D721Med (cell line): ENCODE results near the gene POLR1A.

Experiments
- DNase-seq: peaks from one replicate; pipeline ENCODE4 v3.0.0; 2011; ENCODE audit warnings: low spot score; ENCODE audit not compliant: insufficient read length
- FAIRE-seq: peaks from 2 replicates; lab custom pipeline; 2011; peaks lifted over from hg19 to GRCh38; lab: Jason Lieb, UNC
- CTCF ChIP-seq: IDR thresholded peaks from 2 replicates; pipeline ENCODE4 v1.5.1; 2012; ENCODE audit warnings: mild to moderate bottlenecking, control low read depth; ENCODE audit not compliant: insufficient read depth; ENCODE audit errors: missing control alignments

POLR1A gene

DNA sequence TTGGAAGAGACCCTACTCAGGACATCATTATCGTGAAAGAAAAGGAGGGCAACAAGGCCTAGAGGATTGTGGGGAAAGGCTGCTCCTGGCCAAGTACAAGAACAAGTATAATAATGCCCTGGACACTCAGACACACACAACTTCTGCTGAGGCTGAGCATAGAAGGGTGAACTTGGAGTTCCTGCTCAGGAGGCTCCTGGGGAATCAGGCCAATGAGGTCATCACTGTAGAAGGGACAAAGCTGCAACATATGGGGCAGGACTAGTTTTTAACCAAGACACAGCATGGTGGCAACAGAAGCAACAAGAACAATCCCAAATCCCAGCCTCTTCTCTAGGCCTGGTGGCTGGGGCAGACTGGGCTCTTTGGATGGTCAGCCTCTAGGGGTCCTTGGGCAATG, 102.6 kb downstream of the POLR1A start:
- FAIRE-seq (no peak), DNase-seq (no peak)
- TF ChIP-seq CTCF: no peak

DNA sequence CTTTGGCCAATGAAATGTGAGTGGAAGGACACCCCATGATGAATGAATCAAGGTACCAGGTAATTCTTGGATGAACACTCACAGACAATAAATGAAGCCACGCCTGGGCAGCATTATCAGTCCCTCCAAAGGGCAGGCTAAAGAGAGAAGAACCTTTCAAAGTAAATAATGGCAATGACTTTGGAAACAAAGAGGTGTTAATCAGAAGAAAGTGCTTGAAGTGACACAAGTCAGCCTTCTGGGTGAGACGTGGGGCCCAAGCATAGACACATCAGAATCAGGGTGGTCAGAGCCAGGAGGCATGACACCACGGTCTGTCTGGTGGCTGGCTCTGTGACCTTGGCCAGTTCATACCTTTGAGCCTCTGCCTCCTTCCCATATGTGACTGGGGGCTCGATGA, 103.3 kb downstream of the POLR1A start:
- FAIRE-seq: no peak
- TF ChIP-seq CTCF: no peak
- DNase-seq: no peak

DNA sequence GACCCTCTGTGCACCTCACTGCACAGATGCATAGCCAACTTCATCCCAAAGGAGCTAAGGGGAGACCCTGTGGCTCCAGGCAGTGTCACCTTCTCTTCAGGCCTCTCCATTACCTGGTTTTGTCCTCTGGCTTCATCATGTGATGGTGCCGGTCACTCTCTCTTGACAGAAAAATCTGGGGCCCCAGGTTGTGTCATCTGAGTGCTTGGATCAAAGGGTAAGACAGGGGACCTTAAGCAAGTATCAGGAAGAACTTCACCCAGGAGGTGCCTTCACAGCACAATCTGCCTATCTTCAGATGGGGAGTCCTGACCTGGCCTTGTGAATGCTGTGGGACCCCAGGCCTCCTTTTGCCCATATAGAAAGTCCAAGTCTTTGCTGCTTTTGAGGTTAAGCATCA, 104.4 kb downstream of the POLR1A start:
- DNase-seq (no peak), FAIRE-seq (no peak)
- no peak for TF ChIP-seq CTCF

DNA sequence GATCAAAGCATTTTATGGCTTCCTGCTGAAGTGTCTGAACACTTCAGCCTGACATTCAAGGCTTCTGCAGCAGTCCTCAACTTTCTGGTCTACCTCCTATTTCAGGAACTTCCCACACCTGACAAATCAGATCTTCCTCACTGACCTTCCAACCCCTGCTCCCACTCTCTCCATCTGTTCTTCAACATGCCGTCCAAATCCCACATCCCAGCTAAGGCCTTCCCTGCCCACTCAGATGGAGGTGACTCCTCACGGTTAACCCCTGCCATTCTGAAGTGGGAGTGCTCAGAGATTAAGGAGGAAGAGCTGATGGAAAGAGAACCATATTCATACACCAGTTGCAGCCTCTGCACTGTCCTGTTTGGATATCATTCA, 104.8 kb downstream of the POLR1A start:
- TF ChIP-seq CTCF: no peak
- DNase-seq (no peak), FAIRE-seq (no peak)

- DNase-seq (no peak), FAIRE-seq (no peak)
- TF ChIP-seq CTCF: no peak
These were observed 105.4 kb downstream of the POLR1A start for GRCh38 chr2:86000131-86000937.

GRCh38 chr2:85999061-85999831, 106.4 kb downstream of the POLR1A start:
- FAIRE-seq (no peak), DNase-seq (no peak)
- no peak for TF ChIP-seq CTCF
